GM19099 (cell line): ENCODE results near the gene TNIK.

ENCODE experiments used
- POLR2A ChIP-seq: IDR thresholded peaks from 3 replicates; pipeline ENCODE4 v1.6.1; 2011; ENCODE audit warnings: low read depth; ENCODE audit not compliant: insufficient read length; ENCODE audit errors: extremely low read depth

Gene TNIK

GRCh38 chr3:171103185-171103584 is 357.0 kb downstream of the TNIK start:
- TF ChIP-seq POLR2A, result no peak

- no peak for TF ChIP-seq POLR2A
These were observed 358.1 kb downstream of the TNIK start for GRCh38 chr3:171101982-171102641.

GRCh38 chr3:171099911-171100310 is 360.3 kb downstream of the TNIK start:
- no peak for TF ChIP-seq POLR2A

GRCh38 chr3:171095063-171095462 is 365.1 kb downstream of the TNIK start:
- TF ChIP-seq POLR2A, result no peak

GRCh38 chr3:171094411-171094810 is 365.8 kb downstream of the TNIK start:
- no peak for TF ChIP-seq POLR2A

- TF ChIP-seq POLR2A, result no peak
These were observed 366.7 kb downstream of the TNIK start for GRCh38 chr3:171093462-171093861.

GRCh38 chr3:171092467-171092911 is 367.7 kb downstream of the TNIK start:
- no peak for TF ChIP-seq POLR2A

GRCh38 chr3:171090321-171090720 is 369.9 kb downstream of the TNIK start:
- no peak for TF ChIP-seq POLR2A

GRCh38 chr3:171088964-171089754 is 371.0 kb downstream of the TNIK start:
- TF ChIP-seq POLR2A, result no peak

GRCh38 chr3:171088496-171088895 is 371.7 kb downstream of the TNIK start:
- TF ChIP-seq POLR2A, result no peak

- no peak for TF ChIP-seq POLR2A
These were observed 373.3 kb downstream of the TNIK start for GRCh38 chr3:171086914-171087313.

- TF ChIP-seq POLR2A, result no peak
These were observed 382.9 kb downstream of the TNIK start for GRCh38 chr3:171077261-171077660.

GRCh38 chr3:171072432-171072831 is 387.8 kb downstream of the TNIK start:
- TF ChIP-seq POLR2A, result no peak

- TF ChIP-seq POLR2A, result no peak
These were observed 391.5 kb downstream of the TNIK start for GRCh38 chr3:171068658-171069057.

GRCh38 chr3:171066206-171066605 is 394.0 kb downstream of the TNIK start:
- no peak for TF ChIP-seq POLR2A

GRCh38 chr3:171065732-171066131 is 394.5 kb downstream of the TNIK start:
- no peak for TF ChIP-seq POLR2A
